ENCODE data around the gene MPZL1.

The MPZL1 gene

DNA sequence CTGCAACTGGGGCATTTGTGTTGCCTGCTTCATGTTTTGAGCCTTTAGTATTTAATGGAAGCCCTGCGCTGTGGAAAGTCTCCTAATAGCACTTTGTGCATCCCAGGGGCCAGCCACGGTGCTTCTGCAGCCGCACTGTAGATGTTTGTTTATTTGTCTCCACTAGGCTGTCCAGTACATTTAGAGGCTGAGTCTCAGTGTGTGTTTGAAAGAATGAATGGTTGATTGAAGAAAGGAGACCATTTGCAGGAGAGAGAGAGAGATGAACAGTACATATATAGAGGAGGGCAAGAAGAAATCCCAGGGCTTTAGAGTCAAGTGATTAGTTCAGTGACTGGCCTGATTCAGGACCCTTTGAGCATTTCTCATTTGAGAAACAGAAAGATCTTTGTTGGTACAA, 33.9 kb downstream of the MPZL1 start:
- H3K4me3 ChIP-seq: no peak overlapping the region
- in situ Hi-C loops (cut with MboI; ENCODE audit: low sequenced_read_pairs): no loop called here
- no peak for DNase-seq (ENCODE audit: low spot score in 2 of 2)
- H3K9me3 ChIP-seq: no peaks in the 10 kb centered on the region
- no peaks in the 10 kb centered on the region for H3K27me3 ChIP-seq (ENCODE audit: low read depth)
- no peaks in the 10 kb centered on the region for H3K36me3 ChIP-seq (replicated peaks)
- peaks cover 11% of the 10 kb centered on the region for H3K4me1 ChIP-seq

GRCh38 chr1:167756730-167757405, 35.1 kb downstream of the MPZL1 start:
- no peaks in the 10 kb centered on the region for H3K9me3 ChIP-seq
- DNase-seq (ENCODE audit: low spot score in 2 of 2): no peak
- in situ Hi-C loops (cut with MboI; ENCODE audit: low sequenced_read_pairs): no loop called here
- no peaks in the 10 kb centered on the region for H3K36me3 ChIP-seq (replicated peaks)
- no peak overlapping the region for H3K4me3 ChIP-seq
- H3K4me1 ChIP-seq: peaks cover 11% of the 10 kb centered on the region
- no peaks in the 10 kb centered on the region for H3K27me3 ChIP-seq (ENCODE audit: low read depth)

DNA sequence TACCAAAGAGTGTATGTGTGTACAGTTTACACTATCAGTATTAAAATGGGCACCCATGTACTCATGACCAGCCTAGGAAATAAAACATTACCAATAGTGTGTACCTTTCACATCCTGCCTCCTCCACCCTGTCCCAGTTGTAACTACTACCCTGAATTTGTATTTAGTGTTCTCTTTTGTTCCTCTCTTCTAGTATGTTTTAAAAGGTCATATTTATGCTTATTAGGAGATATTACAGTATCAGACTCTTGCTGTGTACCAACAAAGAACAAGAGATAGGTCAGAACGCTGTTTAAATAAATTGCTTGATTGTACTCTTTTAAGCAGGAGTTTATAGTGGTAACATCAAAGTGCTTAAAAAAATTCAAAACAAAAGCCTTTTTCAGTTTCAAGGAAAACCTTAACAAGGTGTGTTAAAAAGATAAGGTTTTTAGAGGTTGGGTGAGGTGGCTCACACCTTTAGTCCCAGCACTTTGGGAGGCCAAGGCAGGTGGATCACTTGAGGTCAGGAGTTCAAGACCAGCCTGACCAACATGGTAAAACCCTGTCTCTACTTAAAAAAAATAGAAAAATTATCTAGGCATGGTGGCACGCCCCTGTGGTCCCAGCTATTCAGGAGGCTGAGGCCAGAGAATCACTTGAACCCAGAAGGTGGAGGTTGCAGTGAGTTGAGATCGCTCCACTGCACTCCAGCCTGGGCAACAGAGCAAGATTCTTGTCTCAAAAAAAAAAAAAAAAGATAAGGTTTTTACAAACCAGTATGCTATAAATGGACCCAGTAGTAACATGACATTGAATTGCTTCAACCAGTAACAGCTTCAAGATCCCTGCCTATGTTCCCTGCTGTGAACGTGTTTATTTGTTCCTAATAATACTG, 35.9 kb downstream of the MPZL1 start:
- Histone ChIP-seq H3K4me3 (no peak overlapping the region), H3K27me3 (ENCODE audit: low read depth) (no peaks in the 10 kb centered on the region)
- no peak for DNase-seq (ENCODE audit: low spot score in 2 of 2)

GRCh38 chr1:167761400-167761799, 39.6 kb downstream of the MPZL1 start:
- Histone ChIP-seq H3K27me3 (ENCODE audit: low read depth) (no peaks in the 10 kb centered on the region), H3K9me3 (no peaks in the 10 kb centered on the region), H3K4me1 (peaks cover 29% of the 10 kb centered on the region), H3K36me3 (replicated peaks) (peaks cover 12% of the 10 kb centered on the region), H3K4me3 (no peak overlapping the region)
- no peak for DNase-seq (ENCODE audit: low spot score in 2 of 2)
- in situ Hi-C loops (cut with MboI; ENCODE audit: low sequenced_read_pairs): no loop called here

More for the DNA sequence above, 35.9 kb downstream of the MPZL1 start:
- no peaks in the 10 kb centered on the region for H3K36me3 ChIP-seq (replicated peaks)
- no peaks in the 10 kb centered on the region for H3K9me3 ChIP-seq
- in situ Hi-C loops (cut with MboI; ENCODE audit: low sequenced_read_pairs): no loop called here
- peaks cover 13% of the 10 kb centered on the region for H3K4me1 ChIP-seq

DNA sequence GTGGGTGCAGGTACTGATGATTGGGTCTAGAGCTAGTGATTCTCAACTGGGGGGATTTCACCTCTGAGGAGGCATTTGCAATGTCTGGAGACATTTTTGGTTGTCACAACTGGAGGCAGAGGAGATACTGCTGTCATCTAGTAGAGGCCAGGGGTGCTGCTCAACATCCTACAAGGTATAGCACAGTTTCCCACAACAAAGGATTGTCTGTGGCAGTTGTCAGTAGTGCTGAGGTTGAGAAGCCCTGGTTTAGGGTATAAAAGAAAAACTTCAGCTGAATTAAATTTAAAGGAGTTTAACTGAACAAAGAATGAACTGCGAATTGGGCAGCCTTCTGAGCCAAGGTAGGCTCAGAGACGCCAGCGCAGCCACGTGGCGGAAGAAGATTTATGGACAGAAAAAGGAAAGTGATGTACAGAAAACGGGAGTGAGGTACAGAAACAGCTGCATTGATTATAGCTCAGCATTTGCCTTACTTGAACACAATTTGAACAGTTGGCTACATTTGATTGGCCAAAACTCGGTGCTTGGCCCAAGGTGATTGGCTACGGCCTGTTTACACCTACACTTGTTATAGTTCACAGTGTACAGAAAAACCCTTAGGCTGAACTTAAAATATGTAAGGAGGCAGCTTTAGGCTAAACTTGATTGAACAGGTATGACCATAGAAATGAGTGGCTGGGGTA, 40.4 kb downstream of the MPZL1 start:
- in situ Hi-C loops (cut with MboI; ENCODE audit: low sequenced_read_pairs): no loop called here
- Histone ChIP-seq H3K4me3 (no peak overlapping the region), H3K36me3 (replicated peaks) (peaks cover 20% of the 10 kb centered on the region), H3K27me3 (ENCODE audit: low read depth) (no peaks in the 10 kb centered on the region), H3K9me3 (no peaks in the 10 kb centered on the region), H3K4me1 (peaks cover 29% of the 10 kb centered on the region)
- DNase-seq (ENCODE audit: low spot score in 2 of 2): no peak

DNA sequence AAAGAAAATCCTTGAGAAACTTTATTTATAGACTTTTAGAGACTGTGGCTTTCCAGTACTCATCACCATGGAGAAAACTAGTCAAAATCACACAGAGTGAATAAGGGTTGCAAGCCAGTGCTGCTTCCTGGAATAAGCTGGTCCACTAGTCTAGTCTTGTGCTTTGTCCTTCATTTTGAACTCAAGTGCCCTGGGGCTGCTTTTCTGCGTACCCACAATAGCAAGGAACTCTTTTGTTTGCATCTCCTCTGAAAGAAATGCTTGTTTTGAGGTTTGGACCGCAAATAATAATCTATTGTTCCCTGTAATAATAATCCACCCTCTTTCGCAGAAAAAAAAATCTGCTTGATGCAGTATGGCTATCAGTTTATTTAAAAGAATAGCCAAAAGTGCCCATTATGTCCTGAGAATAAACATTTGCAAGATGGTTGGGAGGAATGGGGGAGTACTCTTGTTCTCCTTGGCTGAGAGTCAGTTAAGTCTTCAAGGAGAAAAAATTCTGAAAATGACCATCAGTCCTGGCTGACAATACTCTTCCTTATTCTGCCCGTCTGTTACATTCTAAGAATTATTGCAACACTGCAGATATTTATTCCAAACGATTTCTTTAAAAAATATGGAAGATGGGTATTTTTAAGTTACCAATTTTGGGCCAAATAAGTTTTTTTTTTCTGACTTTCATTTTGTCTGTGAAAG, 41.9 kb downstream of the MPZL1 start:
- H3K9me3 ChIP-seq: no peaks in the 10 kb centered on the region
- H3K4me3 ChIP-seq: no peak overlapping the region
- in situ Hi-C loops (cut with MboI; ENCODE audit: low sequenced_read_pairs): no loop called here
- peak; percentile 84 to 92 for DNase-seq (ENCODE audit: low spot score in 2 of 2)
- peaks cover 26% of the 10 kb centered on the region for H3K4me1 ChIP-seq
- H3K27me3 ChIP-seq (ENCODE audit: low read depth): no peaks in the 10 kb centered on the region
- H3K36me3 ChIP-seq (replicated peaks): peaks cover 29% of the 10 kb centered on the region

- Histone ChIP-seq H3K27me3 (ENCODE audit: low read depth) (no peaks in the 10 kb centered on the region), H3K36me3 (replicated peaks) (peaks cover 39% of the 10 kb centered on the region), H3K4me3 (no peak overlapping the region), H3K9me3 (no peaks in the 10 kb centered on the region), H3K4me1 (peaks cover 18% of the 10 kb centered on the region)
- DNase-seq (ENCODE audit: low spot score in 2 of 2): no peak
- in situ Hi-C loops (cut with MboI; ENCODE audit: low sequenced_read_pairs): no loop called here
These were observed 42.9 kb downstream of the MPZL1 start for GRCh38 chr1:167764458-167765330.

- no peak overlapping the region for H3K4me3 ChIP-seq
- H3K4me1 ChIP-seq: peaks cover 18% of the 10 kb centered on the region
- no peak for DNase-seq (ENCODE audit: low spot score in 2 of 2)
- in situ Hi-C loops (cut with MboI; ENCODE audit: low sequenced_read_pairs): no loop called here
- H3K9me3 ChIP-seq: no peaks in the 10 kb centered on the region
- peaks cover 46% of the 10 kb centered on the region for H3K36me3 ChIP-seq (replicated peaks)
- H3K27me3 ChIP-seq (ENCODE audit: low read depth): no peaks in the 10 kb centered on the region
These were observed 43.7 kb downstream of the MPZL1 start for GRCh38 chr1:167765496-167765895.

DNA sequence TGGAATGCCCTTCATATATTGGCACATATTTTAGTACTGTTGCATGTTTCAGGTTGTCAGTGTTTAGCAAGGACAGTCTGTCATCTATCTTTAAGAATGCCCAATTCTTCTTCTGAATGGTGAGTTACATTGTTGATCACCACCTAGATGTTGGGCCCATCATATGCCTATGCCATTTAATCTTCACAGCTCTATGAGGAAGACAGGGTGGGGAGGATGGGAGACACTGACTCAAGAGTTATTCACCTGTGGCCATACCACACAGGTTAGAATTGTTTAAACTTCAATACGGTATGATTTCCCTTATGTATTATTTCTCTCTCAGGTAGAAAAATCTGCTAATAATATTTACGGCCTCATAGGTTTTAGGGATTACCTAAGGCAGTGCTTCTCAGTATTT, 44.8 kb downstream of the MPZL1 start:
- H3K4me3 ChIP-seq: no peak overlapping the region
- DNase-seq (ENCODE audit: low spot score in 2 of 2): no peak
- H3K36me3 ChIP-seq (replicated peaks): peaks cover 46% of the 10 kb centered on the region
- no peaks in the 10 kb centered on the region for H3K27me3 ChIP-seq (ENCODE audit: low read depth)
- in situ Hi-C loops (cut with MboI; ENCODE audit: low sequenced_read_pairs): no loop called here
- H3K4me1 ChIP-seq: peaks cover 18% of the 10 kb centered on the region
- no peaks in the 10 kb centered on the region for H3K9me3 ChIP-seq

DNA sequence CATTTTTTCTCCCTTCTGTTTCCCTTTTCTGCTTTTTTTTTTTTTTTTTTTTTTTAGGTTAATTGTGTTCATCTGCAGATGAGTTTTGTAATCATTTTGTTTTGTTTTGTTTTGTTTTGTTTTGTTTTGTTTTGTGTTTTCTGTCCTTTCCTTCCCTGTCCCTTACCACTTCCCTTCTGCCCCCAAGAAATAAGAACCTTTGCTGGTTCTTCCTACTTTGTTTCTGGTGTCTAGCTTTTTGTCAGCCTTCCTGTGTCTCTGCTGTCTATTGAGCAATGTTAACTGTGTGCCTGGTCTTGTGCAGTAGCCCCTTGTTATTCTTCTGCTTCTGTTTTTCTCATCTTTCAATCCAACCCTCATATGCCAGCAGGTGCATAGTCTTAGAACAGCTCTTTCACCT, 46.0 kb downstream of the MPZL1 start:
- DNase-seq (ENCODE audit: low spot score in 2 of 2): no peak
- H3K27me3 ChIP-seq (ENCODE audit: low read depth): no peaks in the 10 kb centered on the region
- in situ Hi-C loops (cut with MboI; ENCODE audit: low sequenced_read_pairs): no loop called here
- peaks cover 54% of the 10 kb centered on the region for H3K36me3 ChIP-seq (replicated peaks)
- peaks cover 14% of the 10 kb centered on the region for H3K4me1 ChIP-seq
- no peaks in the 10 kb centered on the region for H3K9me3 ChIP-seq
- no peak overlapping the region for H3K4me3 ChIP-seq

- Histone ChIP-seq H3K27me3 (ENCODE audit: low read depth) (no peaks in the 10 kb centered on the region), H3K9me3 (no peaks in the 10 kb centered on the region), H3K4me1 (no peaks in the 10 kb centered on the region), H3K4me3 (no peak overlapping the region), H3K36me3 (replicated peaks) (peaks cover 71% of the 10 kb centered on the region)
- no peak for DNase-seq (ENCODE audit: low spot score in 2 of 2)
- in situ Hi-C loops (cut with MboI; ENCODE audit: low sequenced_read_pairs): no loop called here
These were observed 48.3 kb downstream of the MPZL1 start for GRCh38 chr1:167770127-167770526.

DNA sequence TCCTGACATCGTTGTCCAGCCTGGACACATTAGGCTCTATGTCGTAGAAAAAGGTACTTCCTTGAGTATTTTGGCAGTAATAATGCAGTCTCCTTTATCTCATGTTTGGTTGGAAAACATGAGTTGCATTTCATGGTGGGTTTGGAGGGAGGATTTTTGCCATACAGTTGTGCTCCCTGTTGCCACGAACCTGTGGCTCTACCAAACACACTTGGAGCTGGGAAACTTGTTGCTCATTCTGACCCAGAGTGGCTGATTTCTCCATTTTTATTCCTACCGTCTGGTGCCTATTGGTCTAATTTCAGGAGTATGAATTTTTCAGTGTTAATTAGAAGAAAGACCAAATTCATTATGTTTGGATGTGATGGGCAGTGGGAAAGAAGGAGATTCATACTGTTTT, 50.7 kb downstream of the MPZL1 start:
- Histone ChIP-seq H3K27me3 (ENCODE audit: low read depth) (no peaks in the 10 kb centered on the region), H3K4me3 (no peak overlapping the region), H3K4me1 (no peaks in the 10 kb centered on the region), H3K9me3 (no peaks in the 10 kb centered on the region), H3K36me3 (replicated peaks) (peaks cover 62% of the 10 kb centered on the region)
- no peak for DNase-seq (ENCODE audit: low spot score in 2 of 2)
- in situ Hi-C loops (cut with MboI; ENCODE audit: low sequenced_read_pairs): no loop called here

GRCh38 chr1:167773516-167773915, 51.7 kb downstream of the MPZL1 start:
- Histone ChIP-seq H3K27me3 (ENCODE audit: low read depth) (no peaks in the 10 kb centered on the region), H3K36me3 (replicated peaks) (peaks cover 58% of the 10 kb centered on the region), H3K4me3 (no peak overlapping the region), H3K9me3 (no peaks in the 10 kb centered on the region), H3K4me1 (no peaks in the 10 kb centered on the region)
- no peak for DNase-seq (ENCODE audit: low spot score in 2 of 2)
- in situ Hi-C loops (cut with MboI; ENCODE audit: low sequenced_read_pairs): no loop called here
